ENCODE results near the gene DTX1.

The DTX1 gene

DNA sequence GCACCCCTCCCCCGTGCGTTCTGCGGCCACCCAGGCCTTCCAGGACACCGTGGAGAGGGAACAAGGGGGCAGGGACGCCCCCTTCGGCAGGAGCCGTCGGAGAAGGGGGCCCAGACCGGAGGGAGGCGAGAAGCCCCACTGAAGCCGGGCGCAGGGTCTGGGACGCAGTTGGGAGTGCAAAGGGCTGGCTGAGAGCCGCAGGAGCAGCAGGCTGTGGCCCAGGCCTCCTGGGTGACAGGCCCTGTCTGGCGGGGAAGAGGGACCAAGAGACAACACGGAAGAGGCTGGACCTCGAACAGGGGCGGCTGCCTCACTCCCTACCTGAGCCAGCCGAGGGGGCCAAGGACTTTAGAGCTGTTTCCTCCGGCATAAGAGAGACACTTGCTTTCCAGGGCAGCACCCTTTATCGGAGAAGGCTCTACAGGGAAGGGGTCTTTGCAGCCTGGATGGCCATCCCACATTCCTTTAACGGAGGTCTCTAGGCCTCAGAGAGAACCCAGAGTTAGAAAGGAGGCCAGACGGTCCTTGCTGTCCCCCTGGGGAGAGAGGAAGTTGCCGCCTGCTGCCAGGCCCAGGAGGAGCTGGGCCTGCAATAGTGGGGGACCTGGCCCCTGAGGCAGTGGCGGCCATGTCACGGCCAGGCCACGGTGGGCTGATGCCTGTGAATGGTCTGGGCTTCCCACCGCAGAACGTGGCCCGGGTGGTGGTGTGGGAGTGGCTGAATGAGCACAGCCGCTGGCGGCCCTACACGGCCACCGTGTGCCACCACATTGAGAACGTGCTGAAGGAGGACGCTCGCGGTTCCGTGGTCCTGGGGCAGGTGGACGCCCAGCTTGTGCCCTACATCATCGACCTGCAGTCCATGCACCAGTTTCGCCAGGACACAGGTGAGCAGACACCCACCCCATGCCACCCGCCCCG is 1.3 kb downstream of the DTX1 start:
- Histone ChIP-seq H3K27ac (no peak overlapping the region), H3K36me3 (ENCODE audit: insufficient read depth, low read length) (no peaks in the 10 kb centered on the region), H3K9me3 (ENCODE audit: low read depth, low read length) (no peaks in the 10 kb centered on the region), H3K4me3 (peak overlapping the region; percentile 88), H3K9ac (ENCODE audit: insufficient read length) (no peak overlapping the region)
- no peak for DNase-seq (ENCODE audit: low read depth, low spot score)
- TF ChIP-seq POLR2AphosphoS5 (IDR thresholded peaks at IDR 0.05; ENCODE audit: borderline replicate concordance, low read depth, low read length) (no peak), EZH2 (IDR thresholded peaks at IDR 0.05) (no peak), FOXP2 (optimal IDR thresholded peaks at IDR 0.05; ENCODE audit: control extremely low read depth, extremely low read length, insufficient read depth) (no peak)

DNA sequence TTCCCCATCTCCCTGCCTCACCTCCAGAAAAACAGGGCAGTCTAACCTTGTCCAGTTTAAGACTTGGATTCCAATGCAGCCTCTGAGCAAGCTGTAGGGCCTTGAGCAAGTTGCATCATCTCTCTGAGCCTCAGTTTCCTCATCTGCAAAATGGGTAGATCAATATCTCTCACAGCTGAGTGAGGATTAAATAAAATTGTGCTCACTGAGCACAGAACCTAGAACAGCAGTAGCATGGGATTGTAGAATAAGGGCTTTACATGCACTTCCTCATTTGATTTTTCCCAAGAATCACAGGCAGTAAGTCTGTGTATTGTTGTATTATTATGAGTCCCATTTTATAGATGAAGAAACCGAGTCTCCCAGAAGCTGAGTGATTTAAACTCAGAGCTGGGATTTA is 2.0 kb downstream of the DTX1 start:
- no peak overlapping the region for H3K9ac ChIP-seq (ENCODE audit: insufficient read length)
- H3K27ac ChIP-seq = no peak overlapping the region
- no peak for DNase-seq (ENCODE audit: low read depth, low spot score)
- no peaks in the 10 kb centered on the region for H3K36me3 ChIP-seq (ENCODE audit: insufficient read depth, low read length)
- no peak overlapping the region for H3K4me3 ChIP-seq
- TF ChIP-seq POLR2AphosphoS5 (IDR thresholded peaks at IDR 0.05; ENCODE audit: borderline replicate concordance, low read depth, low read length) (no peak), FOXP2 (optimal IDR thresholded peaks at IDR 0.05; ENCODE audit: control extremely low read depth, extremely low read length, insufficient read depth) (no peak), EZH2 (IDR thresholded peaks at IDR 0.05) (no peak)
- no peaks in the 10 kb centered on the region for H3K9me3 ChIP-seq (ENCODE audit: low read depth, low read length)

DNA sequence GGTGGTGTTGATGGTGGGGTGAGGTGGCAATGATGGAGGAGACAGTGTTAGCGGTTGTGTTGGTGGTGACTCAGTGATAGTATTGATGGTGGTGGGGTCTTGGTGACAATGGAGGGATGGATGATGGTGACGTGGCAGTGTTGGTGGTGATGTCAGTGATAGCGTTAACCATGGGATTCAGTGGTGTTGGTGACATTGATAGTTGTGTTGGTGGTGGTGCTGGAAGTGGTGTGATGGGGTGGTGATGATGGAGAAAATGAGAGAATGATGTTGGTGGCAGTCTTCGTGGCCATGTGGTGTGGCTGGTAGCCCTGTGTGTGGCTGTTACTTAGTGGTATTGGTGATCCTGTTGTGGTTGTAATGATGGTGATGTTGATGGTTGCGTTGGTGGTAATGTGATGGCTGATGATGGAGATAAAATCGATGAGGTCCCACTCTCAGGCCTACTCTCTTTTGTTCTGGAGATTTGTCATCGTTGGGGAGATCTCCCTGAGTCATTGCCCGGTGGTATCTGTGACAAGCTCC is 2.6 kb downstream of the DTX1 start:
- Histone ChIP-seq H3K9ac (ENCODE audit: insufficient read length) (no peak overlapping the region), H3K36me3 (ENCODE audit: insufficient read depth, low read length) (no peaks in the 10 kb centered on the region), H3K4me3 (no peak overlapping the region), H3K27ac (no peak overlapping the region), H3K9me3 (ENCODE audit: low read depth, low read length) (no peaks in the 10 kb centered on the region)
- TF ChIP-seq EZH2 (IDR thresholded peaks at IDR 0.05) (no peak), POLR2AphosphoS5 (IDR thresholded peaks at IDR 0.05; ENCODE audit: borderline replicate concordance, low read depth, low read length) (no peak), FOXP2 (optimal IDR thresholded peaks at IDR 0.05; ENCODE audit: control extremely low read depth, extremely low read length, insufficient read depth) (no peak)
- DNase-seq (ENCODE audit: low read depth, low spot score) = no peak

DNA sequence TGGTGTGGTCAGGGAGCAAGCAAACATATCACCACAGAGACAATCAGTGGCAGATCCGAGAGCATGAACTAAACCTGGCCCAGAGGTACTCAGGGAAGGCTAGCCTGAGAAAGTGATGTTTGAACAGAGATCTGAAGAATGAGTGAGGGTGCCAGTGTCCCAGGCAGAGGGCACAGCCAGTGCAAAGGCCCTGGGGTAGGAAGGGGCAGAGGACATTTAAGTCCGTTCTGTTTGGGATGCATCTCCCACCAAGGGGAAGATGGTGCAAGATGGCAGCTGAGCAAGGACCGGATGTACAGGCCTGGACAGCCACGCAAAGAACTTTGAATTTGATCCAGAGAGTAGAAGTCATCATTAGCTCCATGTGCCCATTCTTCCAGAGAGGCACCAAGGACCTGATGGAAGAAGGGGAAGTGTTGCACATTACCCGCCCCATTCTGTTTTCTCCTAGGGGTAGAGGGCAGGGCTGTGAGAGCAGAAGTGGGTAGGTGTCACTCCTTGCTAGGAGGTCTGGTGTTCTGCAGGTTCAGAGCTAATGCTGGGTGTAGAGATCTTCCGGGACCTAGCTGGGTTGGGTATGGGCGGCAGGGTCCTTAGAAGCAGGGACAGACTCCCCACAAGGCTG is 3.9 kb downstream of the DTX1 start:
- H3K4me3 ChIP-seq = no peak overlapping the region
- H3K27ac ChIP-seq = no peak overlapping the region
- H3K9me3 ChIP-seq (ENCODE audit: low read depth, low read length) = no peaks in the 10 kb centered on the region
- H3K9ac ChIP-seq (ENCODE audit: insufficient read length) = no peak overlapping the region
- no peak for TF ChIP-seq POLR2AphosphoS5 (IDR thresholded peaks at IDR 0.05; ENCODE audit: borderline replicate concordance, low read depth, low read length)
- TF ChIP-seq FOXP2 (optimal IDR thresholded peaks at IDR 0.05; ENCODE audit: control extremely low read depth, extremely low read length, insufficient read depth) = no peak
- H3K36me3 ChIP-seq (ENCODE audit: insufficient read depth, low read length) = no peaks in the 10 kb centered on the region
- DNase-seq (ENCODE audit: low read depth, low spot score) = no peak

DNA sequence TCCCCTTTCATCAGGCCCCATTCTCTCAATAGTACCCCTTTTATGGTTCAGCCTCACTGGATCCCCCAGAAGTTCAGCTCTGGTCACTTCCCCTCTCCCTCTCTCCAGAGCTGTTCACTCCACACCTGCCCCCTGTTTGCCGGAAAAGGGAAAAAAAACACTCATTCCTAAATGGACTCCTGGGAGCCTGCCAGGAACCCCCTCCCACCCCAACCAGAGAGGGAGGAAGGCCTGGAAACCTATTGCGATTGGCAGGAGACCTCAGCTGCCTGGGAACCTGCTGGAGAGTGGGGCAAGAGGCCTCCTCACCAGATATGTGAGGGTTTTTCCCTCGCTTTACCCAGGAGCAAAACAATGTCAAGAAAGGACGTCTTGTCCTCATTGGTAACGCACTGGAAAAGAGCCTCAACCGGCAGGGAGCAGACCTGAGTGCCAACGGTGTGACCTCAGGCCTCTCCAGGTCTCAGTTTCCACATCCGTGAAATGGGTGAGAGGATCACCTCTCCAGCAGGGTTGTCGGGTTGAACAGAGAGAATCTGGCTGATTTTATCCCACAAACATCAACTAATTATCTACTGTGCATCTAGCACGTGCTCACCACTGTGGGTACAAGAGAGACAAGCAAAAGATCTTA is 4.6 kb downstream of the DTX1 start:
- TF ChIP-seq POLR2AphosphoS5 (IDR thresholded peaks at IDR 0.05; ENCODE audit: borderline replicate concordance, low read depth, low read length) = no peak
- no peak overlapping the region for H3K27ac ChIP-seq
- H3K36me3 ChIP-seq (ENCODE audit: insufficient read depth, low read length) = no peaks in the 10 kb centered on the region

DNA sequence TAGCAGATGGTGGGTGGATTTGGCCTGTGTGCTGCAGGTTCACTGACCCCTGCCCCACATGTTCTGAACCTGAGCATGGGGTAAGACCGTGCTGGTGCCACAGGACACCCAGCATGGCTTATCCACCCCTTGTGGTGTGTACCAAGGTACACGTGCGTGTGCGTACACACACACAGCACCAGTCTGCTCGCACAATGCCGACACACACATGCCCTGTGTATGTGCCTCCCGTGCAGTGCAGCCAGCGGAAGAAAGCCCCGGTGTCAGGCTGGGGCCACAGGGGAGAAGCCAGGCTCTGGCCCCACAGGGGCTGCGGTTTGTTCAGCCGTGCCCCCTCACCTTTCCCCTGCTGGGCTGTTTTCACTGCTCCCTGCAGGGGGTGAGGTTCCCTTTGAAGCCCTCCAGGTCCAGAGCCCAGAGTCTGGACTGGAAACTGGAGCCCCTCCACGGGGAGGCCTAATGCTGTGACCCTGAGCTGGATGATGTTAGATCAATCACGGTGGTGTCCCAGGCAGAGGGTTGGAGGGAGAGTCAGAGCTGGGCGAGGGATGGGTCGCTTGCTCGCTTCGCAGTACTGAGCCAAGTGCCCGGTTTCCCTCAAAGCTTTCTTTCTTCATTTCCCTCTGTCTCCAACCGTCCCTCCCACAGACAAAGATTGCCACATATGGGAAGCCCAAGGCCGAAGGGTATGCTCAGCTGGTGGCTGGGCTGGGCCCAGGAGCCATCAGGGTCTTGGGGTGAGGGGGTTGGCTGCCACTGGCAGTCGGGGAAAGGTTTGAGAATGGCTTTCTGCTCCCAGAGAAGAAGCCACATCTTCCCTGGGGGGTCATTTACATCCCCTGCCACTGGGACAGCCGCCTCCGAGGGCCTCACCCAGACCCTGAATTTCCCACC is 6.2 kb downstream of the DTX1 start:
- no peak overlapping the region for H3K27ac ChIP-seq
- no peak overlapping the region for H3K9ac ChIP-seq (ENCODE audit: insufficient read length)
- DNase-seq (ENCODE audit: low read depth, low spot score) = no peak
- H3K9me3 ChIP-seq (ENCODE audit: low read depth, low read length) = no peaks in the 10 kb centered on the region
- no peaks in the 10 kb centered on the region for H3K36me3 ChIP-seq (ENCODE audit: insufficient read depth, low read length)
- no peak overlapping the region for H3K4me3 ChIP-seq
- TF ChIP-seq POLR2AphosphoS5 (IDR thresholded peaks at IDR 0.05; ENCODE audit: borderline replicate concordance, low read depth, low read length) = no peak
- no peak for TF ChIP-seq EZH2 (IDR thresholded peaks at IDR 0.05)
- no peak for TF ChIP-seq FOXP2 (optimal IDR thresholded peaks at IDR 0.05; ENCODE audit: control extremely low read depth, extremely low read length, insufficient read depth)

More for the DNA sequence above, 4.6 kb downstream of the DTX1 start:
- Histone ChIP-seq H3K9ac (ENCODE audit: insufficient read length) (no peak overlapping the region), H3K9me3 (ENCODE audit: low read depth, low read length) (no peaks in the 10 kb centered on the region), H3K4me3 (no peak overlapping the region)
- no peak for DNase-seq (ENCODE audit: low read depth, low spot score)

DNA sequence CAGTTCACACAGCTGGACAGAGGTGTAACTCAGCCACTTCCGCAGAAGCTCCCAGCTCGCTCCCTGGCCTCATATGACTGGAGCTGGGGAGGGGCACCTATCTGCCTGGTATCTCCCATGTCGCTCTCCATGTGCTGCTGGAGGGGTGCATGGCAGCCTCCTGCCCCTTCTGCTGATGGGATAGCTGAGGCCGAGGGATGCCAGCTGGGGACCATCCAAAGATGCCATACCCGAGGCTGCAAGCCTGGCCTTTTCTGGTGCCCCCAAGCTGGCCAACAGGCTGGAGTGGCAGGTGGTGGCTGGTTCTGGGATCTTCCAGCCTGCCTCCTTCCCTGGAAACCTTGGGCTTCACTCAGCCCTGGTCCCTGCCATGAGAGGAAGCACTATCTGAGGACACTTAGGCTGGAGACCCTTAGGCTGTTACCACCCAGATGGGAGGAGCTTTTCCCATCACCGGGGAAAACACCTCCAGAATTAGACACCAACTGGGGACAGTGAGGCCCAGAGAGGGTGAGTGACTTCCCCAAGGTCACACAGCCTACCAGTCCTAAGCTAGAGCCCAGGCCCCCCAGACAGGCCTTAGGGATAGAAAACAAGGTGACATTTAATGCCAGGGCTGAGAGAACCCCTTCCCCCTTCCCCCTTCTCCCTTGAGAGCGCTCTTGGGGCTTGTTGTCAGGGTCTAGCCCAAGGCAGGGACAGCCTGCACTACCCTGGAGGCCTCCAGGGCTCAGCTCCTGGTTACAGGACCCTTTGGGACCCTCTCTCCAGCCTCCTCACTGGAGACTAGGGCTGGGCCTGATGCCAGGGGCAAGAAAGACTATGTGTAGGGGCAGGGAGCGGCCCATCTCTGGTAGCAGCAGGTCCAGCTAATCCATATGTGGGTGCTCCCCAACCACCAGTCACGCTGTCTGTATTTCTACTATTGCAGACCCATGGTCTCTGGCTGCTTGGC is 7.1 kb downstream of the DTX1 start:
- H3K9me3 ChIP-seq (ENCODE audit: low read depth, low read length) = no peaks in the 10 kb centered on the region
- H3K36me3 ChIP-seq (ENCODE audit: insufficient read depth, low read length) = no peaks in the 10 kb centered on the region
- TF ChIP-seq EZH2 (IDR thresholded peaks at IDR 0.05) (no peak), POLR2AphosphoS5 (IDR thresholded peaks at IDR 0.05; ENCODE audit: borderline replicate concordance, low read depth, low read length) (no peak), FOXP2 (optimal IDR thresholded peaks at IDR 0.05; ENCODE audit: control extremely low read depth, extremely low read length, insufficient read depth) (no peak)
- no peak for DNase-seq (ENCODE audit: low read depth, low spot score)
- no peak overlapping the region for H3K27ac ChIP-seq
- H3K9ac ChIP-seq (ENCODE audit: insufficient read length) = no peak overlapping the region
- no peak overlapping the region for H3K4me3 ChIP-seq
